Measurements from ENCODE around the gene C5orf22. TPM values are rescaled to one million over a fixed set of nuclear protein-coding genes. Genes with fewer than 3 reads are reported as not detected.
"Not testable (repeated sequence)": the region's sequence is repeated elsewhere in the genome, so short reads cannot be mapped to it uniquely, and the experiment has no call there.

Gene C5orf22
- total and polyA plus RNA-seq, 10 of the 15 experiments (the other 5 are each of a cell fraction or from before 2014, with no cell fraction given) = 10.5 to 35.5 (median 24.0) TPM

DNA sequence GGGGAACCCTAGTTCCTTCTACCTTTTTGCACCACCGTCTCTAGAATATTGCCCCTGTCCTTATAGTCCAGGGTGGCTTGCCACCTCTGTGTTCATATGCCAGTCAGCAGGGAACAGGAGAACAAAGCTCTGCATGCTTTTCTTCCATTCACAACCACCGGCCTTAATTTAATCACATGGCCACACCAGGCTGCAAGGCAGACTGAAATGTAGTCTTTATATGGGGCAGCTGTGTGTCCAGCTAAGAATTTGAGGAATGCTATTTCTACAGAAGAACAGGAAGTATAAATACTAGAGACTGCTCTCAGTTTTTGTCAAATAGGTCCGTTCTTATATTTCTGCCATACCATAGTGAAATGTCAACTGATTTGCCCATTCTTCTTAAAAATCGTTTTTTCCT lies 5.8 kb downstream of the C5orf22 start (continued):
- TF ChIP-seq, protein P1, sequence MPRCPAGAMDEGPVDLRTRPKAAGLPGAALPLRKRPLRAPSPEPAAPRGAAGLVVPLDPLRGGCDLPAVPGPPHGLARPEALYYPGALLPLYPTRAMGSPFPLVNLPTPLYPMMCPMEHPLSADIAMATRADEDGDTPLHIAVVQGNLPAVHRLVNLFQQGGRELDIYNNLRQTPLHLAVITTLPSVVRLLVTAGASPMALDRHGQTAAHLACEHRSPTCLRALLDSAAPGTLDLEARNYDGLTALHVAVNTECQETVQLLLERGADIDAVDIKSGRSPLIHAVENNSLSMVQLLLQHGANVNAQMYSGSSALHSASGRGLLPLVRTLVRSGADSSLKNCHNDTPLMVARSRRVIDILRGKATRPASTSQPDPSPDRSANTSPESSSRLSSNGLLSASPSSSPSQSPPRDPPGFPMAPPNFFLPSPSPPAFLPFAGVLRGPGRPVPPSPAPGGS (IDR thresholded peaks at IDR 0.05; ENCODE audit: borderline replicate concordance, insufficient read depth, low read depth, low read length, poor library complexity, severe bottlenecking) = no peak
- TF ChIP-seq KLF5 (IDR thresholded peaks at IDR 0.05; ENCODE audit: partially characterized antibody) (no peak), KAT2A (conservative IDR thresholded peaks at IDR 0.05; ENCODE audit: control insufficient read depth, low read depth, low read length) (no peak)

DNA sequence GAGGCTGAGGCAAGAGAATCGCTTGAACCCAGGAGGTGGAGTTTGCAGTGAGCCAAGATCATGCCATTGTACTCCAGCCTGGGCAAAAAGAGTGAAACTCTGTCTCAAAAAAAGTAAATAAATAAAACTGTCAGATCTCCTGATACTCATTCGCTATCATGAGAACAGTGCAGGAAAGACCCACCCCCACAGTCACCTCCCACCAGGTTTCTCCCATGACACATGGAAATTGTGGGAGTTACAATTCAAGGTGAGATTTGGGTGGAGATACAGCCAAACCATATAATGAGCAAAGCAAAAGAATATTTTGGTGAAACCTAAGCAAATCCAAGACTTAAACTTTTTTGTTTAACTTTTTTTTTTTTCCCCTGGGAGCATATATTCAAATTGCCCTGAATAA lies 17.0 kb downstream of the C5orf22 start:
- H4K20me1 ChIP-seq (ENCODE audit: control insufficient read depth, insufficient read depth); ATAC-seq; H3K27ac ChIP-seq (ENCODE audit: control insufficient read depth, insufficient read depth); H2AFZ ChIP-seq (ENCODE audit: control insufficient read depth, low read depth, low read length); H3K27me3 ChIP-seq (replicated peaks in 1 of 2; ENCODE audit: control insufficient read depth in 2 of 2, insufficient read depth in 2 of 2, low read length in 1 of 2); H3K4me2 ChIP-seq (ENCODE audit: control insufficient read depth, insufficient read depth); in situ Hi-C loops (cut with MboI); H3K4me3 ChIP-seq; POLR2A ChIA-PET; H3K9ac ChIP-seq (ENCODE audit: control insufficient read depth, insufficient read depth, low read length); CTCF ChIA-PET; H3K4me1 ChIP-seq (ENCODE audit: control insufficient read depth, insufficient read depth, low read length); BruUV-seq (replicated peaks); FAIRE-seq; intact Hi-C loops (cut with micrococcal nuclease; ENCODE audit: unreplicated experiment); H3K79me2 ChIP-seq (ENCODE audit: control insufficient read depth, insufficient read depth, low read length); SMC1A ChIA-PET (ENCODE audit: uncharacterized antibody, unreplicated experiment); H3K9me3 ChIP-seq (replicated peaks; ENCODE audit: control insufficient read depth, insufficient read depth, low read length); RAD21 ChIA-PET (ENCODE audit: unreplicated experiment); DNase-seq (ENCODE audit: low read depth, low spot score): not testable (repeated sequence)
- peaks cover 1 to 14% of the 10 kb centered on the region in 2 experiments for H3K36me3 ChIP-seq (ENCODE audit: control insufficient read depth in 2 of 2, insufficient read depth in 2 of 2, low read length in 1 of 2)
- 97% methylated on average over 2 of the region's 2 CpGs for WGBS (ENCODE audit: insufficient coverage, insufficient replicate concordance, low lambda C conversion rate, missing lambda C conversion rate)

DNA sequence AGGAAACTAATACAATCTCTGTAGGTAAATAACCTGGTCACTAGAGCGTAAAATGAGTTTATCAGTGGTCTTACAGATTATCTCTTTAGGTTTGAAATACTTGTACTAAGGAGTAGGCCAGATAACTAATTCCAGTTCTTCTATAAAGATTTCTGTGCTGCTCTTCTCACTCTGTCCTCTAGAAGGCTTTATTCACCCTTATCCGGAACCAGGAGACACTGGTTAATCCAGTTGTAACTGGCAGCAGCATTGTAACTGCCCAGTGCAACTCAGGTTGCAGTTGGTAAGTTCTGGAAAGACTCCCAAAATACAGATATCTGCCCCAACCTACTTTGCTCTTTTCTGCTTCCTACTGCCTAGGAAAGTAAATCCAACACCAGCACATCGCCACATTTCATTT lies 19.8 kb downstream of the C5orf22 start:
- ChIA-PET RAD21 (ENCODE audit: unreplicated experiment) (interaction anchor here (0.7 kb wide), 1 partner anchor 282 kb away, joined by 3 read pairs; no protein-coding TSS in a partner anchor), CTCF (no interaction called here), SMC1A (ENCODE audit: uncharacterized antibody, unreplicated experiment) (interaction anchor here (0.6 to 1.5 kb wide), 2 partner anchors 13 to 74 kb away, joined by 3 read pairs; no protein-coding TSS in a partner anchor), POLR2A (no interaction called here)
- no peaks in the 10 kb centered on the region for H3K79me2 ChIP-seq (ENCODE audit: control insufficient read depth, insufficient read depth, low read length)
- 100% methylated on average over 3 of the region's 3 CpGs for WGBS (ENCODE audit: insufficient coverage, insufficient replicate concordance, low lambda C conversion rate, missing lambda C conversion rate)
- H3K36me3 ChIP-seq (ENCODE audit: control insufficient read depth in 2 of 2, insufficient read depth in 2 of 2, low read length in 1 of 2) = peaks cover 1 to 12% of the 10 kb centered on the region in 2 experiments
- no peak overlapping the region for H3K27ac ChIP-seq (ENCODE audit: control insufficient read depth, insufficient read depth)
- no peak overlapping the region for H3K4me3 ChIP-seq
- H3K4me2 ChIP-seq (ENCODE audit: control insufficient read depth, insufficient read depth) = no peak overlapping the region
- H2AFZ ChIP-seq (ENCODE audit: control insufficient read depth, low read depth, low read length) = no peak overlapping the region
- no peak for ATAC-seq
- no peaks in the 10 kb centered on the region for H3K9me3 ChIP-seq (replicated peaks; ENCODE audit: control insufficient read depth, insufficient read depth, low read length)
- H3K9ac ChIP-seq (ENCODE audit: control insufficient read depth, insufficient read depth, low read length) = no peak overlapping the region
- no peaks in the 10 kb centered on the region for H4K20me1 ChIP-seq (ENCODE audit: control insufficient read depth, insufficient read depth)
- no peaks in the 10 kb centered on the region for H3K4me1 ChIP-seq (ENCODE audit: control insufficient read depth, insufficient read depth, low read length)
- DNase-seq (ENCODE audit: low read depth, low spot score) = no peak
- no peak for FAIRE-seq
- in situ Hi-C loops (cut with MboI) (no loop called here), intact Hi-C loops (cut with micrococcal nuclease; ENCODE audit: unreplicated experiment) (no loop called here)
- H3K27me3 ChIP-seq (replicated peaks in 1 of 2; ENCODE audit: control insufficient read depth in 2 of 2, insufficient read depth in 2 of 2, low read length in 1 of 2) = no peaks in the 10 kb centered on the region
- BruUV-seq (replicated peaks) = no TSS peak
- no peak for TF ChIP-seq SP1 (IDR thresholded peaks at IDR 0.05; ENCODE audit: low read depth, low read length)
- TF ChIP-seq RAD21 (IDR thresholded peaks at IDR 0.05; ENCODE audit: insufficient read depth, low read depth, low read length) = no peak
- no peak for TF ChIP-seq PML (IDR thresholded peaks at IDR 0.05; ENCODE audit: low read length)
- TF ChIP-seq, protein P2, sequence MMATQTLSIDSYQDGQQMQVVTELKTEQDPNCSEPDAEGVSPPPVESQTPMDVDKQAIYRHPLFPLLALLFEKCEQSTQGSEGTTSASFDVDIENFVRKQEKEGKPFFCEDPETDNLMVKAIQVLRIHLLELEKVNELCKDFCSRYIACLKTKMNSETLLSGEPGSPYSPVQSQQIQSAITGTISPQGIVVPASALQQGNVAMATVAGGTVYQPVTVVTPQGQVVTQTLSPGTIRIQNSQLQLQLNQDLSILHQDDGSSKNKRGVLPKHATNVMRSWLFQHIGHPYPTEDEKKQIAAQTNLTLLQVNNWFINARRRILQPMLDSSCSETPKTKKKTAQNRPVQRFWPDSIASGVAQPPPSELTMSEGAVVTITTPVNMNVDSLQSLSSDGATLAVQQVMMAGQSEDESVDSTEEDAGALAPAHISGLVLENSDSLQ (IDR thresholded peaks at IDR 0.05) = no peak
- TF ChIP-seq, protein P3, sequence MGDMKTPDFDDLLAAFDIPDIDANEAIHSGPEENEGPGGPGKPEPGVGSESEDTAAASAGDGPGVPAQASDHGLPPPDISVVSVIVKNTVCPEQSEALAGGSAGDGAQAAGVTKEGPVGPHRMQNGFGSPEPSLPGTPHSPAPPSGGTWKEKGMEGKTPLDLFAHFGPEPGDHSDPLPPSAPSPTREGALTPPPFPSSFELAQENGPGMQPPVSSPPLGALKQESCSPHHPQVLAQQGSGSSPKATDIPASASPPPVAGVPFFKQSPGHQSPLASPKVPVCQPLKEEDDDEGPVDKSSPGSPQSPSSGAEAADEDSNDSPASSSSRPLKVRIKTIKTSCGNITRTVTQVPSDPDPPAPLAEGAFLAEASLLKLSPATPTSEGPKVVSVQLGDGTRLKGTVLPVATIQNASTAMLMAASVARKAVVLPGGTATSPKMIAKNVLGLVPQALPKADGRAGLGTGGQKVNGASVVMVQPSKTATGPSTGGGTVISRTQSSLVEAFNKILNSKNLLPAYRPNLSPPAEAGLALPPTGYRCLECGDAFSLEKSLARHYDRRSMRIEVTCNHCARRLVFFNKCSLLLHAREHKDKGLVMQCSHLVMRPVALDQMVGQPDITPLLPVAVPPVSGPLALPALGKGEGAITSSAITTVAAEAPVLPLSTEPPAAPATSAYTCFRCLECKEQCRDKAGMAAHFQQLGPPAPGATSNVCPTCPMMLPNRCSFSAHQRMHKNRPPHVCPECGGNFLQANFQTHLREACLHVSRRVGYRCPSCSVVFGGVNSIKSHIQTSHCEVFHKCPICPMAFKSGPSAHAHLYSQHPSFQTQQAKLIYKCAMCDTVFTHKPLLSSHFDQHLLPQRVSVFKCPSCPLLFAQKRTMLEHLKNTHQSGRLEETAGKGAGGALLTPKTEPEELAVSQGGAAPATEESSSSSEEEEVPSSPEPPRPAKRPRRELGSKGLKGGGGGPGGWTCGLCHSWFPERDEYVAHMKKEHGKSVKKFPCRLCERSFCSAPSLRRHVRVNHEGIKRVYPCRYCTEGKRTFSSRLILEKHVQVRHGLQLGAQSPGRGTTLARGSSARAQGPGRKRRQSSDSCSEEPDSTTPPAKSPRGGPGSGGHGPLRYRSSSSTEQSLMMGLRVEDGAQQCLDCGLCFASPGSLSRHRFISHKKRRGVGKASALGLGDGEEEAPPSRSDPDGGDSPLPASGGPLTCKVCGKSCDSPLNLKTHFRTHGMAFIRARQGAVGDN (IDR thresholded peaks at IDR 0.05) = no peak
- TF ChIP-seq RUNX3 (IDR thresholded peaks at IDR 0.05; ENCODE audit: low read length) = no peak
- no peak for TF ChIP-seq ZNF274 (IDR thresholded peaks at IDR 0.05; ENCODE audit: insufficient read depth, insufficient read length)
